ENCODE results near the gene SAP30BP.

The SAP30BP gene

DNA sequence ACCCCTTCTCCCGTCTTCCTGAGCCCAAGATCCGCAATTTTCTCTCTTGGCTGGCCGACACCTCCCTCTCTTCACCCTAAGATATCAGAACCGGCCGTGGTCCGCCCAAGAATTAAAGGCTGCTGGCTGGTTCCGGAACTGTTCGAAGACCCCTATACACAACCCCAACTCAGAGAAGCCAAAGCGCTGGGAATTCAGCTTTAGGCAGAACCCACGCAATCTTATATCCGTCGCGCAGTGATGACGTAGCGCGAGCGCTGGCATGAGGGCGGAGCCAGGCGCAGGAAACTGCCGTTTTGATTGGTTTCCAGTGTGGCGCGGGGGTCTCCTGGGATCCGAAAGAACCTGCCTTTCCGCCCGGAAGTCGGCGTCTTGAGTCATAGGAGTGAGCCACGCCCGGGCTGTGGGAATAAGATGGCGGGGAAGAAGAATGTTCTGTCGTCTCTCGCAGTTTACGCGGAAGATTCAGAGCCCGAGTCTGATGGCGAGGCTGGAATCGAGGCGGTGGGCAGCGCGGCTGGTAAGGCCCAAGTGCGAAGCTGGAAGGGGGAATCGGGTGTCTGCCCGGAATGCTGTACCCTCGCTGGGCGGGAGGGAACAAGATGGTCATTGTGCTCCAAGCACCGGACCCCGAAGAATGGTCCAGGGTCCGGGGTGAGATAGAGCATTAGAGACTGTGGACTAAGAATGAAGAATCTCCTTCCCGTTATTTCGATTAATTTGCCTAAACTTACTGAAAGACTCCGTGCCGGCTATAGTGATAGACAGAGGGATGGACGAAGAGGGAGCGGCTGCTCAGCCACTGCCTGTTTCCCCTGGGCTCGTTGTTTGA, at the start of gene SAP30BP, which contains the start of gene RECQL5:
Gene SAP30BP, plus strand, starts transcription at position 380 of the 832 bp plus-strand sequence. Its CDS starts 35 bp downstream, at position 415.
Gene RECQL5, minus strand, starts transcription at position 196 of the 832 bp plus-strand sequence. CDS start 597 bp downstream, outside the sequence.
- Histone ChIP-seq H3K9me3 (ENCODE audit: insufficient read depth, low read length, severe bottlenecking) (no peaks in the 10 kb centered on the region), H3K4me3 (ENCODE audit: low read depth in 1 of 2, low read length in 2 of 2) (peak within 1 kb of the TSS; percentile 75 to 86), H3K36me3 (ENCODE audit: insufficient read depth, low read length) (peaks cover 48% of the 10 kb centered on the region), H3K27me3 (ENCODE audit: insufficient read depth, low read length, poor library complexity) (no peaks in the 10 kb centered on the region), H2AFZ (ENCODE audit: low read depth, low read length) (peak within 1 kb of the TSS; percentile 88), H3K79me2 (ENCODE audit: insufficient read depth, low read length) (peaks cover 65% of the 10 kb centered on the region), H3K4me2 (ENCODE audit: insufficient read depth, low read length) (peak within 1 kb of the TSS; percentile 90), H3K4me1 (ENCODE audit: insufficient read depth, low read length) (peaks cover 42% of the 10 kb centered on the region), H3K9ac (ENCODE audit: low read depth, low read length) (peak within 1 kb of the TSS; percentile 67), H4K20me1 (ENCODE audit: insufficient read depth, low read length) (peaks cover 12% of the 10 kb centered on the region; the same call in 1 of the 2 replicates), H3K27ac (ENCODE audit: low read length) (peak within 1 kb of the TSS; percentile 82)
- TF ChIP-seq, protein P1, sequence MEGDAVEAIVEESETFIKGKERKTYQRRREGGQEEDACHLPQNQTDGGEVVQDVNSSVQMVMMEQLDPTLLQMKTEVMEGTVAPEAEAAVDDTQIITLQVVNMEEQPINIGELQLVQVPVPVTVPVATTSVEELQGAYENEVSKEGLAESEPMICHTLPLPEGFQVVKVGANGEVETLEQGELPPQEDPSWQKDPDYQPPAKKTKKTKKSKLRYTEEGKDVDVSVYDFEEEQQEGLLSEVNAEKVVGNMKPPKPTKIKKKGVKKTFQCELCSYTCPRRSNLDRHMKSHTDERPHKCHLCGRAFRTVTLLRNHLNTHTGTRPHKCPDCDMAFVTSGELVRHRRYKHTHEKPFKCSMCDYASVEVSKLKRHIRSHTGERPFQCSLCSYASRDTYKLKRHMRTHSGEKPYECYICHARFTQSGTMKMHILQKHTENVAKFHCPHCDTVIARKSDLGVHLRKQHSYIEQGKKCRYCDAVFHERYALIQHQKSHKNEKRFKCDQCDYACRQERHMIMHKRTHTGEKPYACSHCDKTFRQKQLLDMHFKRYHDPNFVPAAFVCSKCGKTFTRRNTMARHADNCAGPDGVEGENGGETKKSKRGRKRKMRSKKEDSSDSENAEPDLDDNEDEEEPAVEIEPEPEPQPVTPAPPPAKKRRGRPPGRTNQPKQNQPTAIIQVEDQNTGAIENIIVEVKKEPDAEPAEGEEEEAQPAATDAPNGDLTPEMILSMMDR (IDR thresholded peaks at IDR 0.05; ENCODE audit: borderline replicate concordance, extremely low read depth, low read length, poor library complexity, severe bottlenecking): no peak
- TF ChIP-seq EZH2 (IDR thresholded peaks at IDR 0.05; ENCODE audit: borderline replicate concordance, low read depth, low read length, severe bottlenecking): no peak
- peak; percentile 98 for DNase-seq
- ATAC-seq (ENCODE audit: insufficient read depth, low read depth): peak; percentile 100

DNA sequence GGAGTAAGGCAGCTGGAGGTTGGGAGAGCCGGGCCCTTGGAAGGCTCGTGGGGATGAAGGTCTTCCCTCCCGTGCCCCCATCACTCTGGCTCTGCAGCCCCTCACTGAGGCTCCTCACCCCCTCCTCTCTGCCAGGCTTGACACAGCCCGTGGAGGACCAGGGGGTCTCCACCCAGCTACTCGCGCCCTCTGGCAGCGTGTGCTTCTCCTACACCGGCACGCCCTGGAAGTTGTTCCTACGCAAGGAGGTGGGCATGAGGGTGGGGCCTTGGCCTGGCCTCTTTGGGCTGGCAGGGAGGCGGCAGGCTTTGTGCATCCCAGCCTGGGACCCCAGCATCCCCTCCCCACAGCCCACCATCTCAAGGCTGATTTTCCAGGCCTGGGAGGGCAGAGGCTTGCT, 49.5 kb upstream of the SAP30BP start:
- Histone ChIP-seq H2AFZ (ENCODE audit: low read depth, low read length) (no peak overlapping the region), H3K36me3 (ENCODE audit: insufficient read depth, low read length) (no peaks in the 10 kb centered on the region), H3K4me3 (ENCODE audit: low read depth in 1 of 2, low read length in 2 of 2) (no peak overlapping the region), H4K20me1 (ENCODE audit: insufficient read depth, low read length) (0 out of 2 replicates have a peak, but pooled peaks cover 2% of the 10 kb centered on the region), H3K27me3 (ENCODE audit: insufficient read depth, low read length, poor library complexity) (no peaks in the 10 kb centered on the region), H3K4me2 (ENCODE audit: insufficient read depth, low read length) (no peak overlapping the region), H3K27ac (ENCODE audit: low read length) (no peak overlapping the region), H3K9ac (ENCODE audit: low read depth, low read length) (no peak overlapping the region), H3K4me1 (ENCODE audit: insufficient read depth, low read length) (no peaks in the 10 kb centered on the region), H3K79me2 (ENCODE audit: insufficient read depth, low read length) (no peaks in the 10 kb centered on the region), H3K9me3 (ENCODE audit: insufficient read depth, low read length, severe bottlenecking) (no peaks in the 10 kb centered on the region)
- no peak for TF ChIP-seq EZH2 (IDR thresholded peaks at IDR 0.05; ENCODE audit: borderline replicate concordance, low read depth, low read length, severe bottlenecking)
- TF ChIP-seq, protein P1 (IDR thresholded peaks at IDR 0.05; ENCODE audit: borderline replicate concordance, extremely low read depth, low read length, poor library complexity, severe bottlenecking): no peak
- DNase-seq (no peak), ATAC-seq (ENCODE audit: insufficient read depth, low read depth) (no peak)

DNA sequence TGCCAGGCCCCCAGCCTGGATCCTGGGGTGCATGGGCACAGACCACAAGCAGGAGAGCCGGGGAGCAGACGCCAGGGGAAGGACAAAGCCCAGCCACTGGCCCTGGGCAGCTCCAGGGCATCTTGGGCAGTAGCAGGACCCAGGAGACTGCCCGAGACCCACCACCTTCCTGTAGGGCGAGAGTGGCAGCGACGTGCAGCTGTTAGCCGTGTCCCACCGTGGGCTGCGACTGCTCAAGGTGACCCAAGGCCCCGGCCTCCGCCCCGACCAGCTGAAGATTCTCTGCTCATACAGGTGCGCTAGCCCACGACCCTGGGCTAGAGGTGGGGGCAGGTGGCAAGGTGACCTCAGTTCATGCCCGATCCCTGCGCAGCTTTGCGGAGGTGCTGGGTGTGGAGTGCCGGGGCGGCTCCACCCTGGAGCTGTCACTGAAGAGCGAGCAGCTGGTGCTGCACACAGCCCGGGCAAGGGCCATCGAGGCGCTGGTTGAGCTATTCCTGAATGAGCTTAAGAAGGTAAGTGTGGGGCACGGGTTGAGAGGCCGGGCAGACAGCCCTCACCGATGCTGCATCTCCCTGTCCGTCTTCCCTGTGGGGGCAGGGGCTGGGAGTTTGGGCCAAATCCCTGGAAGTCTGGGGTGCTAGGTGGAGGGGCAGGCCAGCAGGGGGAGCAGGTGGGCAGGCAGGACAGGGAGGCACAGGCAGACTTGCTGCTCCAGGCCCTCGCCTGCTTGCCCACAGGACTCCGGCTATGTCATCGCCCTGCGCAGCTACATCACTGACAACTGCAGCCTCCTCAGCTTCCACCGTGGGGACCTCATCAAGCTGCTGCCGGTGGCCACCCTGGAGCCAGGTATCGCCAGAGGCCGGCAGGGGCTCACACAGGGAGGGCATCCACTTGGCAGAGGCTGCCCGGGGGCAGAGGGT, 47.4 kb upstream of the SAP30BP start:
- Histone ChIP-seq H3K27me3 (ENCODE audit: insufficient read depth, low read length, poor library complexity) (no peaks in the 10 kb centered on the region), H3K79me2 (ENCODE audit: insufficient read depth, low read length) (no peaks in the 10 kb centered on the region), H4K20me1 (ENCODE audit: insufficient read depth, low read length) (0 out of 2 replicates have a peak, but pooled peaks cover 2% of the 10 kb centered on the region), H3K4me2 (ENCODE audit: insufficient read depth, low read length) (no peak overlapping the region), H3K27ac (ENCODE audit: low read length) (no peak overlapping the region), H3K36me3 (ENCODE audit: insufficient read depth, low read length) (no peaks in the 10 kb centered on the region), H3K9me3 (ENCODE audit: insufficient read depth, low read length, severe bottlenecking) (no peaks in the 10 kb centered on the region), H3K4me3 (ENCODE audit: low read depth in 1 of 2, low read length in 2 of 2) (no peak overlapping the region), H3K4me1 (ENCODE audit: insufficient read depth, low read length) (no peaks in the 10 kb centered on the region), H3K9ac (ENCODE audit: low read depth, low read length) (no peak overlapping the region), H2AFZ (ENCODE audit: low read depth, low read length) (no peak overlapping the region)
- TF ChIP-seq, protein P1 (IDR thresholded peaks at IDR 0.05; ENCODE audit: borderline replicate concordance, extremely low read depth, low read length, poor library complexity, severe bottlenecking): peak; percentile 72
- no peak for TF ChIP-seq EZH2 (IDR thresholded peaks at IDR 0.05; ENCODE audit: borderline replicate concordance, low read depth, low read length, severe bottlenecking)
- DNase-seq (peak; percentile 37), ATAC-seq (ENCODE audit: insufficient read depth, low read depth) (peak; percentile 62)
